ENCODE data around the gene SOD1. TPM values are rescaled to one million over a fixed set of nuclear protein-coding genes. Genes with fewer than 3 reads are reported as not detected.
A peak's percentile ranks its signal among the peaks of the same experiment; 100 is the strongest.

Gene SOD1
- 100 to 1,000 TPM; 249 to 453 (median 377) TPM for total RNA-seq

GRCh38 chr21:31659536-31660258 is at the start of gene SOD1:
Gene SOD1 (plus strand): TSS chr21:31659693. CDS start chr21:31659770, 77 bp downstream.
- H3K27ac ChIP-seq, result peak within 1 kb of the TSS; percentile 85 to 95 (median 90)
- ATAC-seq, result peak; percentile 91 to 96
- no peaks in the 10 kb centered on the region for H3K27me3 ChIP-seq
- H3K36me3 ChIP-seq, result peaks cover 0 to 19% of the 10 kb centered on the region in 2 donors
- TF ChIP-seq, protein P1, sequence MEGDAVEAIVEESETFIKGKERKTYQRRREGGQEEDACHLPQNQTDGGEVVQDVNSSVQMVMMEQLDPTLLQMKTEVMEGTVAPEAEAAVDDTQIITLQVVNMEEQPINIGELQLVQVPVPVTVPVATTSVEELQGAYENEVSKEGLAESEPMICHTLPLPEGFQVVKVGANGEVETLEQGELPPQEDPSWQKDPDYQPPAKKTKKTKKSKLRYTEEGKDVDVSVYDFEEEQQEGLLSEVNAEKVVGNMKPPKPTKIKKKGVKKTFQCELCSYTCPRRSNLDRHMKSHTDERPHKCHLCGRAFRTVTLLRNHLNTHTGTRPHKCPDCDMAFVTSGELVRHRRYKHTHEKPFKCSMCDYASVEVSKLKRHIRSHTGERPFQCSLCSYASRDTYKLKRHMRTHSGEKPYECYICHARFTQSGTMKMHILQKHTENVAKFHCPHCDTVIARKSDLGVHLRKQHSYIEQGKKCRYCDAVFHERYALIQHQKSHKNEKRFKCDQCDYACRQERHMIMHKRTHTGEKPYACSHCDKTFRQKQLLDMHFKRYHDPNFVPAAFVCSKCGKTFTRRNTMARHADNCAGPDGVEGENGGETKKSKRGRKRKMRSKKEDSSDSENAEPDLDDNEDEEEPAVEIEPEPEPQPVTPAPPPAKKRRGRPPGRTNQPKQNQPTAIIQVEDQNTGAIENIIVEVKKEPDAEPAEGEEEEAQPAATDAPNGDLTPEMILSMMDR (IDR thresholded peaks at IDR 0.05 in 4 of 5, conservative IDR thresholded peaks at IDR 0.05 in 1 of 5), result peak in 4 of 5 experiments; percentile 13 to 33 (median 23)
- peak; percentile 87 to 93 for TF ChIP-seq POLR2A (IDR thresholded peaks at IDR 0.05)
- no peaks in the 10 kb centered on the region for H3K9me3 ChIP-seq
- peak; percentile 93 for DNase-seq
- intact Hi-C loops (cut with DNase I; ENCODE audit: low total_unique reads), result loop anchor here (1.0 kb wide), 1 partner anchor 73 kb away; the partner anchor contains the start of gene SCAF4
- in situ Hi-C loops (cut with MboI; ENCODE audit: low sequenced_read_pairs in 4 of 4), result loop anchor here in 2 of 4 donors (10.0 kb wide), 1 partner anchor 65 kb away; no protein-coding TSS in a partner anchor
- H3K4me3 ChIP-seq, result peak within 1 kb of the TSS; percentile 75 to 82 (median 80)
- H3K4me1 ChIP-seq, result peaks cover 33 to 34% of the 10 kb centered on the region in 2 donors

- ATAC-seq, result no peak
- TF ChIP-seq POLR2A (IDR thresholded peaks at IDR 0.05), result no peak
- TF ChIP-seq, protein P1 (IDR thresholded peaks at IDR 0.05 in 4 of 5, conservative IDR thresholded peaks at IDR 0.05 in 1 of 5), result no peak
- in situ Hi-C loops (cut with MboI; ENCODE audit: low sequenced_read_pairs in 4 of 4), result no loop called here
- H3K36me3 ChIP-seq, result no peaks in the 10 kb centered on the region
- no peak overlapping the region for H3K4me3 ChIP-seq
- H3K27ac ChIP-seq, result no peak overlapping the region
- peaks cover 0 to 3% (median 0%) of the 10 kb centered on the region in 3 donors for H3K27me3 ChIP-seq
- no peaks in the 10 kb centered on the region for H3K9me3 ChIP-seq
- intact Hi-C loops (cut with DNase I; ENCODE audit: low total_unique reads), result no loop called here
- DNase-seq, result no peak
- H3K4me1 ChIP-seq, result no peaks in the 10 kb centered on the region
Observed at GRCh38 chr21:31611445-31611844, 48.0 kb upstream of the SOD1 start.

DNA sequence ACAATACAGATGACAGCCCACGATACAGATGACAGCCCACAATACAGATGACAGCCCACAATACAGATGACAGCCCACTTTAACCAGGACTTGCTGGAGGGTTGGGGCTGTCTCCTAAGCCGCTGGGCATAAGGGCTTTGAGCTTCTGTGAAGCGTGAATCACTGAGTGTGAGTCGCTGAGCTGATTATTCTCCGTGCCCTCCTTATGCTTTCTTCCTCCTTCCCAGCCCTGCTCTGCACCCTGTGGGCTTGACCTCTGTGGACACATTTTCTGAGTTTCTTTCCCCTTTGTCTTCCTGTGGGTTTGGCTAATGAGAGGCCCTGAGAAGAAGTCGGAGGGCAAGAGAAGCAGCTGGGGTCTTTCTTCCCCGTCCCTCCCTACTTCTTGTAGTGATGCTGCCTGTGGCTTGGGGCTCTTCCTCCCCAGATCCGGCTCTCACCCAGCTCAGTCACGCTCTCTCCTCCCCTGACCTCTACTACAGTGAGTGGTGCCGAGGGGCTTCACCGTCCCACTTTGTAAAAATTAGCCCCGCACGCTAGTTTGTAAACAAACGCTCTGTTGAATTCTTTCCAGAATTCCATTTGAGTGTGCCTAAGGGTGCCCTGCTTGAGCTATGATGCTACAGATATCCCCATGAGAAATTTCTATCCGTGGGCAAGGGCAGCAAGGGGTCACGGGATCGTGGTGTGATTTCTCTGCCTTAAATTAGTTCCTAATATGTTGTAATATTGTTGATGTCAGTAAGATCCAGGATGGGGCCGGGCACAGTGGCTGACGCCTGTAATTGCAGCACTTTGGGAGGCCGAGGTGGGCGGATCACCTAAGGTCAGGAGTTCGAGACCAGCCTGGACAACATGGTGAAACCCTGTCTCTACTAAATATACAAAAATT is 46.4 kb upstream of the SOD1 start:
- Histone ChIP-seq H3K27ac (no peak overlapping the region), H3K27me3 (peaks cover 0 to 3% (median 0%) of the 10 kb centered on the region in 3 donors), H3K4me1 (no peaks in the 10 kb centered on the region), H3K4me3 (no peak overlapping the region), H3K9me3 (no peaks in the 10 kb centered on the region), H3K36me3 (no peaks in the 10 kb centered on the region)
- TF ChIP-seq, protein P1 (IDR thresholded peaks at IDR 0.05 in 4 of 5, conservative IDR thresholded peaks at IDR 0.05 in 1 of 5), result no peak
- TF ChIP-seq POLR2A (IDR thresholded peaks at IDR 0.05), result no peak
- intact Hi-C loops (cut with DNase I; ENCODE audit: low total_unique reads) (no loop called here), in situ Hi-C loops (cut with MboI; ENCODE audit: low sequenced_read_pairs in 4 of 4) (no loop called here)
- ATAC-seq (no peak), DNase-seq (no peak)

GRCh38 chr21:31614705-31615104 is 44.8 kb upstream of the SOD1 start:
- Histone ChIP-seq H3K4me3 (no peak overlapping the region), H3K27ac (no peak overlapping the region), H3K27me3 (peaks cover 0 to 3% (median 0%) of the 10 kb centered on the region in 3 donors), H3K9me3 (no peaks in the 10 kb centered on the region), H3K36me3 (no peaks in the 10 kb centered on the region), H3K4me1 (no peaks in the 10 kb centered on the region)
- no peak for TF ChIP-seq POLR2A (IDR thresholded peaks at IDR 0.05)
- TF ChIP-seq, protein P1 (IDR thresholded peaks at IDR 0.05 in 4 of 5, conservative IDR thresholded peaks at IDR 0.05 in 1 of 5), result no peak
- intact Hi-C loops (cut with DNase I; ENCODE audit: low total_unique reads), result no loop called here
- in situ Hi-C loops (cut with MboI; ENCODE audit: low sequenced_read_pairs in 4 of 4), result no loop called here
- DNase-seq (no peak), ATAC-seq (no peak)
